K562 (cell line): ENCODE results near the gene CLDN5. TPM values are rescaled to one million over a fixed set of nuclear protein-coding genes. Genes with fewer than 3 reads are reported as not detected.

Experiments used
- ATF7 ChIP-seq: fragments of 450-650 bp; IDR thresholded peaks from 2 replicates; pipeline ENCODE4 v1.7.1; 2014; ENCODE audit warnings: mild to moderate bottlenecking, moderate library complexity
- BRD4 ChIP-seq: fragments of 200-600 bp; sonication (generic); IDR thresholded peaks from 2 replicates; pipeline ENCODE4 v1.6.1; 2017; ENCODE audit warnings: inconsistent platforms
- BRF1 ChIP-seq: IDR thresholded peaks from 3 replicates; pipeline ENCODE4 v1.6.1; 2011; ENCODE audit warnings: borderline replicate concordance, mild to moderate bottlenecking; ENCODE audit not compliant: insufficient read length; ENCODE audit errors: extremely low read depth
- CBFA2T2 ChIP-seq: fragments of 450-650 bp; conservative IDR thresholded peaks from 2 replicates; pipeline ENCODE4 v1.6.1; 2017; ENCODE audit warnings: mild to moderate bottlenecking
- CCAR2 ChIP-seq: fragments of 200-400 bp; formaldehyde crosslinking; IDR thresholded peaks from 2 replicates; pipeline ENCODE4 v1.6.1; 2017; ENCODE audit warnings: mild to moderate bottlenecking, low read depth, low read length
- CREBBP ChIP-seq: IDR thresholded peaks from one replicate; pipeline ENCODE4 v1.6.1; 2012; ENCODE audit warnings: low read depth, mild to moderate bottlenecking, control low read depth, inconsistent platforms, low read length
- DLX4 ChIP-seq: fragments of 250-450 bp; sonication (Bioruptor Pico); IDR thresholded peaks from 2 replicates; pipeline ENCODE4 v1.6.1; 2021; ENCODE audit warnings: mild to moderate bottlenecking
- E2F8 ChIP-seq: fragments of 450-650 bp; IDR thresholded peaks from 2 replicates; pipeline ENCODE4 v1.7.1; 2018; ENCODE audit warnings: mild to moderate bottlenecking, low read depth; ENCODE audit not compliant: partially characterized antibody
- FOSL1 ChIP-seq: fragments of 200-800 bp; sonication (Bioruptor generic); conservative IDR thresholded peaks from 2 replicates; pipeline ENCODE4 v1.6.1; 2016; ENCODE audit warnings: missing genetic modification characterization, missing compliant biosample characterization
- ID3 ChIP-seq, 2 experiments: fragments of 250-450 bp in 1 of 2; fragments of 450-650 bp in 1 of 2; sonication (Bioruptor Pico) in 1 of 2; IDR thresholded peaks; 2 replicates each; pipeline versions ENCODE4 v1.6.1 to v1.8.0; 2016 to 2021; ENCODE audit warnings: mild to moderate bottlenecking in 2 of 2, moderate library complexity in 2 of 2, missing compliant biosample characterization in 1 of 2, missing genetic modification characterization in 1 of 2
- KLF1 ChIP-seq: fragments of 450-650 bp; IDR thresholded peaks from 2 replicates; pipeline ENCODE4 v1.6.1; 2016; ENCODE audit warnings: missing genetic modification characterization, missing compliant biosample characterization
- NKRF ChIP-seq: fragments of 450-650 bp; IDR thresholded peaks from 2 replicates; pipeline ENCODE4 v1.6.1; 2016; ENCODE audit warnings: borderline replicate concordance
- POLR2H ChIP-seq: IDR thresholded peaks from 2 replicates; pipeline ENCODE4 v1.6.1; 2016; ENCODE audit warnings: missing genetic modification characterization, low read depth, mild to moderate bottlenecking, control low read depth, missing compliant biosample characterization, moderate library complexity
- TRIM24 ChIP-seq, 2 experiments: fragments of 450-650 bp; IDR thresholded peaks; 2 replicates each; pipeline ENCODE4 v1.6.1; 2016
- U2AF2 ChIP-seq: fragments of 200-400 bp; formaldehyde crosslinking; optimal IDR thresholded peaks from 2 replicates; pipeline ENCODE3; 2017; ENCODE audit warnings: low read depth, mild to moderate bottlenecking, low read length
- ZHX1 ChIP-seq: fragments of 150-350 bp; conservative IDR thresholded peaks from 2 replicates; pipeline ENCODE4 v1.6.1; 2014; ENCODE audit warnings: low read length
- ZKSCAN1 ChIP-seq: fragments of 150-350 bp; IDR thresholded peaks from 2 replicates; pipeline ENCODE4 v1.6.1; 2016; ENCODE audit warnings: low read depth, low read length
- ZNF121 ChIP-seq: sonication (generic); formaldehyde crosslinking; conservative IDR thresholded peaks from 2 replicates; pipeline ENCODE4 v1.8.0; 2022; ENCODE audit warnings: missing genetic modification reagents
- ZNF184 ChIP-seq: sonication (generic); formaldehyde crosslinking; IDR thresholded peaks from 2 replicates; pipeline ENCODE4 v1.5.0; 2020; ENCODE audit warnings: missing genetic modification reagents
- ZNF431 ChIP-seq: sonication (generic); formaldehyde crosslinking; IDR thresholded peaks from 2 replicates; pipeline ENCODE4 v1.8.0; 2022; ENCODE audit warnings: mild to moderate bottlenecking, missing genetic modification reagents
- ZNF79 ChIP-seq: fragments of 250-450 bp; sonication (Bioruptor Pico); IDR thresholded peaks from 2 replicates; pipeline ENCODE4 v1.4.0; 2020; ENCODE audit warnings: low read depth, mild to moderate bottlenecking, moderate library complexity
- polyA plus RNA-seq, 8 experiments: library from polyadenylated mRNA; depleted of rRNA in 4 of 8; stranded (reverse) in 5 of 8; unstranded in 3 of 8; fragments of >200 nt; fragmentation: Nextera tagmentation in 2 of 8; fragmentation: Illumina TruSeq in 1 of 8; extraction: Ambion mirVana in 2 of 8; extraction: Trizol in 1 of 8; gene quantifications; 2 replicates each; pipeline versions ENCODE4 v1.2.1 to v1.2.3, GENCODE V29; 2011 to 2014; ENCODE audit warnings: inconsistent platforms in 1 of 8, missing spikeins in 1 of 8
- total RNA-seq, 7 experiments: library from RNA; depleted of rRNA in 6 of 7; stranded (reverse); fragments of >200 nt in 6 of 7; fragmentation: Illumina TruSeq in 2 of 7; extraction: Trizol in 2 of 7; gene quantifications; 2 replicates each; pipeline versions ENCODE4 v1.2.1 to v1.2.3, GENCODE V29; 2011 to 2021; ENCODE audit warnings: low replicate concordance in 1 of 7

CLDN5 gene
- total and polyA plus RNA-seq, 9 of the 15 experiments (the other 6 are each of a cell fraction or from before 2014, with no cell fraction given): 0.20 TPM; not detected in 8

GRCh38 chr22:19478901-19479354, 45.3 kb downstream of the CLDN5 start, which contains the start of gene UFD1 (continued):
- TF ChIP-seq ZHX1 (no peak), ATF7 (no peak), DLX4 (CRISPR knock-in tag) (no peak), ZNF431 (CRISPR knock-in tag) (no peak), CBFA2T2 (no peak), E2F8 (no peak), ZNF121 (CRISPR knock-in tag) (no peak), FOSL1 (tag) (no peak), ZNF79 (CRISPR knock-in tag) (no peak), POLR2H (tag) (no peak), BRD4 (peak; percentile 93), U2AF2 (no peak), ZNF184 (CRISPR knock-in tag) (no peak), BRF1 (no peak), TRIM24 (IDR thresholded peaks at IDR 0.05) (no peak), CCAR2 (no peak), ID3 (CRISPR knock-in tag; IDR thresholded peaks at IDR 0.05) (no peak), ID3 (tag; IDR thresholded peaks at IDR 0.05) (no peak), CREBBP (no peak), ZKSCAN1 (no peak), KLF1 (tag) (peak; percentile 100), NKRF (no peak)
